Osteocyte (in vitro differentiated cells): ENCODE data around the gene FGD4. TPM values are rescaled to one million over a fixed set of nuclear protein-coding genes. Genes with fewer than 3 reads are reported as not detected.

Source experiments
- DNase-seq: peaks from one replicate; pipeline ENCODE4 v3.0.0; 2021; ENCODE audit warnings: mixed read lengths; ENCODE audit not compliant: unreplicated experiment; ENCODE audit errors: extremely low spot score
- H3K27ac Mint-ChIP-seq: one replicate; pipeline ENCODE4 v1.8.0; 2021; ENCODE audit warnings: mild to moderate bottlenecking, mixed read lengths; ENCODE audit not compliant: unreplicated experiment
- H3K27me3 Mint-ChIP-seq: one replicate; pipeline ENCODE4 v1.8.0; 2021; ENCODE audit warnings: mixed read lengths; ENCODE audit not compliant: unreplicated experiment
- H3K36me3 Mint-ChIP-seq: one replicate; pipeline ENCODE4 v1.8.0; 2021; ENCODE audit warnings: mixed read lengths; ENCODE audit not compliant: unreplicated experiment
- H3K4me1 Mint-ChIP-seq: one replicate; pipeline ENCODE4 v1.8.0; 2021; ENCODE audit warnings: mixed read lengths; ENCODE audit not compliant: unreplicated experiment
- H3K4me3 Mint-ChIP-seq: one replicate; pipeline ENCODE4 v1.8.0; 2021; ENCODE audit warnings: mild to moderate bottlenecking, moderate library complexity, mixed read lengths; ENCODE audit not compliant: unreplicated experiment
- H3K9me3 Mint-ChIP-seq: one replicate; pipeline ENCODE4 v1.8.0; 2021; ENCODE audit warnings: mixed read lengths; ENCODE audit not compliant: unreplicated experiment
- total RNA-seq: library from RNA; stranded (reverse); gene quantifications from 2 replicates; pipeline ENCODE4 v1.2.1, GENCODE V29; 2021
- TF ChIP-seq, protein P1 (sequence below): fragments of 200-600 bp; sonication (generic); IDR thresholded peaks from 2 replicates; pipeline ENCODE4 v1.5.0; 2021; ENCODE audit warnings: antibody characterized with exemption, mild to moderate bottlenecking, moderate library complexity

FGD4 gene
- total RNA-seq, 1 donor from 2014 or later, result 8.0 TPM

DNA sequence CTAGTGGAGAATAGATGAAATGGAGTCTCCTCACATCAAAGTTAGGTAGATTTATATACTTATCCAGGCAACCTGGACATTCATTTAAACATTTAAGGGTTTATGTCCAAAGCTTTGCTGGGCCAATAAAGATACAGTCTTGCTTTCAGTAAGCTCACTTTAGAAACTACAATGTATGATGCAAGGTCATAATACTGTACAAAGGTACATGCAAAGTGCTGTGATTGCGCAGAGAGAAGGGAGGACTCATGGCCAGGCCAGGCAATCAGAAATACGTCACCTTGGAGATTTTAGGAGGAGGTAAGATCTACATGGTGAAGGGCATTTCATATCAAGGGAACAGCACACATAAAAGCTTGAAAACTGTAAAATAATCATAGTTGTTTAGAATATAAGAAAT, 113.6 kb downstream of the FGD4 start:
- Mint-ChIP-seq H3K27me3 (peaks cover 5% of the 10 kb centered on the region), H3K4me3 (no peak overlapping the region), H3K27ac (no peak overlapping the region), H3K9me3 (no peaks in the 10 kb centered on the region), H3K4me1 (no peaks in the 10 kb centered on the region), H3K36me3 (no peaks in the 10 kb centered on the region)
- DNase-seq, result no peak
- TF ChIP-seq, protein P1, sequence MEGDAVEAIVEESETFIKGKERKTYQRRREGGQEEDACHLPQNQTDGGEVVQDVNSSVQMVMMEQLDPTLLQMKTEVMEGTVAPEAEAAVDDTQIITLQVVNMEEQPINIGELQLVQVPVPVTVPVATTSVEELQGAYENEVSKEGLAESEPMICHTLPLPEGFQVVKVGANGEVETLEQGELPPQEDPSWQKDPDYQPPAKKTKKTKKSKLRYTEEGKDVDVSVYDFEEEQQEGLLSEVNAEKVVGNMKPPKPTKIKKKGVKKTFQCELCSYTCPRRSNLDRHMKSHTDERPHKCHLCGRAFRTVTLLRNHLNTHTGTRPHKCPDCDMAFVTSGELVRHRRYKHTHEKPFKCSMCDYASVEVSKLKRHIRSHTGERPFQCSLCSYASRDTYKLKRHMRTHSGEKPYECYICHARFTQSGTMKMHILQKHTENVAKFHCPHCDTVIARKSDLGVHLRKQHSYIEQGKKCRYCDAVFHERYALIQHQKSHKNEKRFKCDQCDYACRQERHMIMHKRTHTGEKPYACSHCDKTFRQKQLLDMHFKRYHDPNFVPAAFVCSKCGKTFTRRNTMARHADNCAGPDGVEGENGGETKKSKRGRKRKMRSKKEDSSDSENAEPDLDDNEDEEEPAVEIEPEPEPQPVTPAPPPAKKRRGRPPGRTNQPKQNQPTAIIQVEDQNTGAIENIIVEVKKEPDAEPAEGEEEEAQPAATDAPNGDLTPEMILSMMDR, result no peak

DNA sequence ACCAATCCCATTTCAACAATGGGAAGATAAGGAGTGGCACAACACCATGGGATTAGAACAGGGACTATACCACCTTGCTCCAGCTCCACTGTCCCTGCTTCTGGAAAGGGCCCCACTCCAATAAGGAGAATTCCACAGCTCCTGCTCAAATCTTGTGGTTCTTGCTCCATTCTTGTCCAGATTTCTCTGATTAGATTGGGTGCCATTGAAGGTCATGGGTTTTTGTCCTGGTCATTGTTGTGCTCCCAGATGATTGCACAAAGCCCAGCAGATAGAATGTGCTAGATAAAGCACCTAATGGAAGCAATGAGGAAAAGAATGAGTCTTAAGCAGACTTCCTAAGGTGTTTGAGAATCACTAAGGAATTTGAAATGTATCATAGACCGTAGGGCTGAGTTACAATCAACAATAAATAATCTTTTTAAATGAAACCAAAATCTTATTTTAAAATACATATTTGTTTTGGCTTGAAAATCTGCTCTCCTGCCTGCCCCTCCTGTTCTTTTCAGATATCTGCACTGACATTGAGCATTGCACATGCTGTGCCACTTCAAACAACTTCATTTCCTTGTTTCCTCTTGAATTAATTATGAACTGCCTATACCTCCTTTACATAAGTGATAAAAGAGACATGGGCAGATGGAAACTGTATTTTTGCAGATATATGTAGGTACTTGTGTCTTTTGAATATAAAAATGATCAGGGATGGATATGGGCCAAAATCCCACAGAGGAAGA, 115.9 kb downstream of the FGD4 start:
- no peak for DNase-seq
- no peaks in the 10 kb centered on the region for H3K4me1 Mint-ChIP-seq
- TF ChIP-seq, protein P1, result no peak
- H3K4me3 Mint-ChIP-seq, result no peak overlapping the region
- no peaks in the 10 kb centered on the region for H3K9me3 Mint-ChIP-seq
- no peaks in the 10 kb centered on the region for H3K36me3 Mint-ChIP-seq
- peaks cover 5% of the 10 kb centered on the region for H3K27me3 Mint-ChIP-seq
- H3K27ac Mint-ChIP-seq, result no peak overlapping the region

DNA sequence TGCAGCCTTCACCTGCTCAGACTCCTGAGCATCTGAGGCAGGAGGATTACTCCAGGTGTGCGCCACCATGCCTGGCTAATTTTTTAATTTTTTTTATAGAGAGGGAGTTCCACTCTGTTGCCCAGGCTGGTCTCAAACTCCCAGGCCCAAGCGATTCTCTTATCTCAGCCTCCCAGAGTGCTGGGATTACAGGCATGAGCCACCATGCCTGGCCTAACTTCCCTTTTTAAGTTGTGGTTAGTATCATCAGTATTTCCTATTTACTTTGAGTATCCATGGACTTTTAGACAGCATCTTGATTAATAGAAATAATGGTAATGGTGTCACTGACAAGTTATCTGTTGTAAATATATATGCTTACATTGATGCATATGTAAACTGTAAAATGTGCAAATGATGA, 116.9 kb downstream of the FGD4 start:
- Mint-ChIP-seq H3K27ac (no peak overlapping the region), H3K4me1 (no peaks in the 10 kb centered on the region)
- TF ChIP-seq, protein P1, result no peak

DNA sequence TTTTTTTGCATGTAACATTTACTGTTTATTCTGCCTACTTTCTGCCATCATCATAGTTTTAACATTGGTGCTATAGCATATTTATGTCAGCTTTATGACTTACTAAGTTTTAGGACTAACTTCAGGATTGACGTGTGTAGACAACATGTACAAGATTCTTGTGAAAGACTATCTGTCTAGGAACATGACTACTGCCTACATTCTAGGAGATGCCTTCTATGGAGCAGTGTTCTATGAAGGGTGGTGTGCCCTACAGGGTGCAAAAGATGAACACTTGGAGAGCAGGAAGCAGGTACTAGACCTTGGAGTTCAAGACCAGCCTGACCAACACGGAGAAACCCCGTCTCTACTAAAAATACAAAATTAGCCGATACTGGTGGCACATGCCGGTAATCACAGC, 118.6 kb downstream of the FGD4 start:
- H3K9me3 Mint-ChIP-seq, result no peaks in the 10 kb centered on the region
- H3K36me3 Mint-ChIP-seq, result no peaks in the 10 kb centered on the region
- H3K27me3 Mint-ChIP-seq, result peaks cover 5% of the 10 kb centered on the region
- TF ChIP-seq, protein P1, result no peak
- DNase-seq, result no peak
- H3K4me1 Mint-ChIP-seq, result peaks cover 11% of the 10 kb centered on the region
- no peak overlapping the region for H3K4me3 Mint-ChIP-seq
- H3K27ac Mint-ChIP-seq, result no peak overlapping the region

More for the DNA sequence above, 116.9 kb downstream of the FGD4 start:
- Mint-ChIP-seq H3K9me3 (no peaks in the 10 kb centered on the region), H3K4me3 (no peak overlapping the region), H3K36me3 (no peaks in the 10 kb centered on the region), H3K27me3 (peaks cover 5% of the 10 kb centered on the region)
- DNase-seq, result no peak

DNA sequence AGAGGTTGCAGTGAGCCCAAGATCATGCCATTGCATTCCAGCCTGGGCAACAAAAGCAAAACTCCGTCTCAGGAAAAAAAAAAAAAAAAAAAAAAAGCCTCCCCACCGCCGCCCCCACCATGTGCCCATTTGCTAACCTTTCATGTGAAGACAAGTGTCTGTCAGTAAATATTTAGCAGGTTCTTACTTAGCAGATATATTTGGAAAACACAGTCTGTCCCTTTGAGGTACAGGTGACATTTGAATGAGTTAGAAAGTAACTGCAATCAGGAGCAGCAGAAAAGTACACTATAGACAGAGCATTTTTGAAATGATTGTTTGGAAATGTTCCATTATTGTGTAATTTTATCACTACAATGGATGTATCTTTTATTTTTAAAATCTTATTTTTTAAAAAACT, 119.7 kb downstream of the FGD4 start:
- no peak overlapping the region for H3K27ac Mint-ChIP-seq
- no peak overlapping the region for H3K4me3 Mint-ChIP-seq
- no peaks in the 10 kb centered on the region for H3K27me3 Mint-ChIP-seq
- no peaks in the 10 kb centered on the region for H3K9me3 Mint-ChIP-seq
- TF ChIP-seq, protein P1, result no peak
- H3K4me1 Mint-ChIP-seq, result peaks cover 16% of the 10 kb centered on the region
- H3K36me3 Mint-ChIP-seq, result no peaks in the 10 kb centered on the region
- no peak for DNase-seq
